GM12891 (cell line): ENCODE data around the gene KCND2.
A peak's percentile ranks its signal among the peaks of the same experiment; 100 is the strongest.
"Not testable (repeated sequence)": the region's sequence is repeated elsewhere in the genome, so short reads cannot be mapped to it uniquely, and the experiment has no call there.

Source experiments
- DNase-seq: peaks from one replicate; pipeline ENCODE4 v3.0.0; 2011; ENCODE audit warnings: low spot score; ENCODE audit not compliant: insufficient read length
- FAIRE-seq: peaks from 2 replicates; lab custom pipeline; 2011; peaks lifted over from hg19 to GRCh38; lab: Jason Lieb, UNC
- PAX5 ChIP-seq: IDR thresholded peaks from 2 replicates; pipeline ENCODE4 v1.6.1; 2011; ENCODE audit warnings: low read length, moderate library complexity, mild to moderate bottlenecking; ENCODE audit not compliant: insufficient read depth, severe bottlenecking
- POLR2A ChIP-seq: IDR thresholded peaks from 2 replicates; pipeline ENCODE4 v1.6.1; 2011; ENCODE audit warnings: low read depth, low read length, control low read depth
- POLR2AphosphoS5 ChIP-seq: IDR thresholded peaks from 2 replicates; pipeline ENCODE4 v1.6.1; 2011; ENCODE audit warnings: low read depth, low read length, control low read depth
- POU2F2 ChIP-seq: IDR thresholded peaks from 2 replicates; pipeline ENCODE4 v1.6.1; 2011; ENCODE audit warnings: low read depth, mild to moderate bottlenecking, control low read depth, low read length, moderate library complexity
- SPI1 ChIP-seq: IDR thresholded peaks from 2 replicates; pipeline ENCODE4 v1.6.1; 2011; ENCODE audit warnings: low read depth, low read length, control low read depth
- TAF1 ChIP-seq: IDR thresholded peaks from 2 replicates; pipeline ENCODE4 v1.6.1; 2011; ENCODE audit warnings: low read depth, low read length, control low read depth

Gene KCND2

GRCh38 chr7:120547605-120548004, 274.6 kb downstream of the KCND2 start:
- no peak for TF ChIP-seq TAF1
- TF ChIP-seq POLR2AphosphoS5 = no peak
- TF ChIP-seq POLR2A = no peak
- no peak for TF ChIP-seq PAX5
- no peak for TF ChIP-seq POU2F2
- no peak for TF ChIP-seq SPI1
- no peak for FAIRE-seq
- no peak for DNase-seq

GRCh38 chr7:120550494-120551048, 277.6 kb downstream of the KCND2 start:
- TF ChIP-seq SPI1 (peak; percentile 44), POU2F2 (no peak)
- FAIRE-seq = peak; percentile 45
- no peak for DNase-seq

GRCh38 chr7:120553491-120553890, 280.5 kb downstream of the KCND2 start:
- FAIRE-seq (peak; percentile 57), DNase-seq (no peak)
- no peak for TF ChIP-seq TAF1
- TF ChIP-seq POLR2A = no peak
- TF ChIP-seq PAX5 = no peak
- no peak for TF ChIP-seq POLR2AphosphoS5
- no peak for TF ChIP-seq POU2F2
- no peak for TF ChIP-seq SPI1

- TF ChIP-seq POU2F2 = no peak
- no peak for TF ChIP-seq PAX5
- TF ChIP-seq TAF1 = no peak
- no peak for TF ChIP-seq POLR2AphosphoS5
- TF ChIP-seq SPI1 = no peak
- no peak for TF ChIP-seq POLR2A
- FAIRE-seq = peak; percentile 9
- DNase-seq = no peak
These were observed 282.1 kb downstream of the KCND2 start for GRCh38 chr7:120554960-120555571.

GRCh38 chr7:120564145-120564544, 291.2 kb downstream of the KCND2 start:
- FAIRE-seq = no peak
- TF ChIP-seq TAF1 (no peak), PAX5 (no peak), POLR2AphosphoS5 (no peak), POLR2A (no peak), SPI1 (no peak), POU2F2 (no peak)
- DNase-seq = no peak

- TF ChIP-seq POU2F2 (no peak), POLR2AphosphoS5 (no peak), TAF1 (no peak), SPI1 (no peak), POLR2A (no peak), PAX5 (no peak)
- no peak for DNase-seq
These were observed 294.2 kb downstream of the KCND2 start for GRCh38 chr7:120567204-120567603.

GRCh38 chr7:120578657-120579056, 305.7 kb downstream of the KCND2 start:
- not testable (repeated sequence) for FAIRE-seq, DNase-seq

More at GRCh38 chr7:120567204-120567603, 294.2 kb downstream of the KCND2 start:
- no peak for FAIRE-seq

GRCh38 chr7:120582916-120583315, 309.9 kb downstream of the KCND2 start:
- TF ChIP-seq POLR2A = no peak
- no peak for TF ChIP-seq TAF1
- FAIRE-seq (peak; percentile 13), DNase-seq (no peak)

- FAIRE-seq = peak; percentile 61
- TF ChIP-seq POU2F2 (no peak), TAF1 (no peak), PAX5 (no peak), POLR2A (no peak), POLR2AphosphoS5 (no peak)
- no peak for DNase-seq
These were observed 311.1 kb downstream of the KCND2 start for GRCh38 chr7:120583899-120584586.

GRCh38 chr7:120586571-120586970, 313.6 kb downstream of the KCND2 start:
- DNase-seq (no peak), FAIRE-seq (no peak)
- TF ChIP-seq POLR2A (no peak), POU2F2 (no peak), TAF1 (no peak), PAX5 (no peak), POLR2AphosphoS5 (no peak), SPI1 (no peak)
